NB4 (cell line): ENCODE data around the gene SLC25A14.

ENCODE experiments used
- POLR2A ChIP-seq: IDR thresholded peaks from 2 replicates; pipeline ENCODE4 v1.6.1; 2011; ENCODE audit warnings: mild to moderate bottlenecking; ENCODE audit not compliant: insufficient read length; ENCODE audit errors: extremely low read depth
- TF ChIP-seq, protein P1 (sequence below): IDR thresholded peaks from one replicate; pipeline ENCODE4 v1.5.1; 2012; ENCODE audit warnings: low read depth, low read length

- TF ChIP-seq POLR2A: no peak
- TF ChIP-seq, protein P1, sequence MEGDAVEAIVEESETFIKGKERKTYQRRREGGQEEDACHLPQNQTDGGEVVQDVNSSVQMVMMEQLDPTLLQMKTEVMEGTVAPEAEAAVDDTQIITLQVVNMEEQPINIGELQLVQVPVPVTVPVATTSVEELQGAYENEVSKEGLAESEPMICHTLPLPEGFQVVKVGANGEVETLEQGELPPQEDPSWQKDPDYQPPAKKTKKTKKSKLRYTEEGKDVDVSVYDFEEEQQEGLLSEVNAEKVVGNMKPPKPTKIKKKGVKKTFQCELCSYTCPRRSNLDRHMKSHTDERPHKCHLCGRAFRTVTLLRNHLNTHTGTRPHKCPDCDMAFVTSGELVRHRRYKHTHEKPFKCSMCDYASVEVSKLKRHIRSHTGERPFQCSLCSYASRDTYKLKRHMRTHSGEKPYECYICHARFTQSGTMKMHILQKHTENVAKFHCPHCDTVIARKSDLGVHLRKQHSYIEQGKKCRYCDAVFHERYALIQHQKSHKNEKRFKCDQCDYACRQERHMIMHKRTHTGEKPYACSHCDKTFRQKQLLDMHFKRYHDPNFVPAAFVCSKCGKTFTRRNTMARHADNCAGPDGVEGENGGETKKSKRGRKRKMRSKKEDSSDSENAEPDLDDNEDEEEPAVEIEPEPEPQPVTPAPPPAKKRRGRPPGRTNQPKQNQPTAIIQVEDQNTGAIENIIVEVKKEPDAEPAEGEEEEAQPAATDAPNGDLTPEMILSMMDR: no peak
Measured at GRCh38 chrX:130351567-130351966, 11.8 kb downstream of the SLC25A14 start.
